ENCODE data around the gene PDE4D. TPM values are rescaled to one million over a fixed set of nuclear protein-coding genes. Genes with fewer than 3 reads are reported as not detected.
"Not testable (repeated sequence)": the region's sequence is repeated elsewhere in the genome, so short reads cannot be mapped to it uniquely, and the experiment has no call there.

PDE4D gene
- total RNA-seq, 1 experiment from 2014 or later = 2.1 TPM

DNA sequence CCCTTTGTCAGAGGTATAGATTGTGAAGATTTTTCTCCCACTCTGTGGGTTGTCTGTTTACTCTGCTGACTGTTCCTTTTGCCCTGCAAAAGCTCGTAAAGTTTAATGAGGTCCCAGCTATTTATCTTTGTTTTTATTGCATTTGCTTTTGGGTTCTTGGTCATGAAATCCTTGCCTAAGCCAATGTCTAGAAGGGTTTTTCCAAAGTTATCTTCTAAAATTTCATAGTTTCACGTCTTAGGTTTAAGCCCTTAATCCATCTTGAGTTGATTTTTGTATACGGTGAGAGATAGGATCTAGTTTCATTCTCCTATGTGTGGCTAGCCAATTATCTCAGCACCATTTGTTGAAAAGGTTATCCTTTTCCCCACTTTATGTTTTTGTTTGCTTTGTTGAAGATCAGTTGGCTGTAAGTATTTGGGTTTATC lies 590.2 kb downstream of the PDE4D start:
- H4K91ac ChIP-seq (ENCODE audit: insufficient read length, low read depth, low read length); H2BK15ac ChIP-seq (ENCODE audit: low read depth, low read length); H3K27ac Mint-ChIP-seq; H2BK120ac ChIP-seq (ENCODE audit: low read depth, low read length, poor library complexity, severe bottlenecking); H4K20me1 ChIP-seq (ENCODE audit: control insufficient read depth, insufficient read depth, insufficient read length); H3K79me1 ChIP-seq (ENCODE audit: insufficient read depth, low read depth, low read length, poor library complexity, severe bottlenecking); H3K27me3 Mint-ChIP-seq (ENCODE audit: low read depth); H3K27me3 ChIP-seq (ENCODE audit: insufficient read depth, low read length); H3K4me1 ChIP-seq (ENCODE audit: insufficient read depth, low read length); H3K27ac ChIP-seq (ENCODE audit: insufficient read length, low read depth, low read length); H3K4me2 ChIP-seq (ENCODE audit: insufficient read depth, insufficient read length, low read length); H3K4me3 Mint-ChIP-seq; H3K23me2 ChIP-seq (ENCODE audit: insufficient read length, low read depth, low read length, poor library complexity, severe bottlenecking); H3K9ac ChIP-seq (ENCODE audit: extremely low read depth, insufficient read length, low read length); H2BK12ac ChIP-seq (ENCODE audit: insufficient read length, low read depth, low read length); H3K9me3 Mint-ChIP-seq; H2AFZ ChIP-seq (ENCODE audit: low read length); H3K36me3 Mint-ChIP-seq (ENCODE audit: insufficient read depth in 1 of 3, low read depth in 3 of 3); H3K4me1 Mint-ChIP-seq; H2BK20ac ChIP-seq (ENCODE audit: low read depth, low read length, poor library complexity, severe bottlenecking); H2BK5ac ChIP-seq (ENCODE audit: insufficient read length, low read length); H3T11ph ChIP-seq (ENCODE audit: low read length); H3K18ac ChIP-seq (ENCODE audit: insufficient read length, low read depth, low read length); DNase-seq; H3K23ac ChIP-seq (ENCODE audit: insufficient read length, low read depth, low read length); H3K14ac ChIP-seq (ENCODE audit: insufficient read depth, low read length); H3K4ac ChIP-seq (ENCODE audit: low read depth, low read length); H4K5ac ChIP-seq (ENCODE audit: insufficient read length, low read depth, low read length); H2AK5ac ChIP-seq (ENCODE audit: insufficient read length, low read length); H3K56ac ChIP-seq (ENCODE audit: insufficient read length, low read depth, low read length); H4K8ac ChIP-seq (replicated peaks; ENCODE audit: insufficient read length, low read depth, low read length); H3K79me2 ChIP-seq (ENCODE audit: insufficient read depth, low read length); H3K9me3 ChIP-seq (ENCODE audit: control insufficient read depth, low read depth, low read length): not testable (repeated sequence)
- no CpG with 5 or more reads among the region's 3 CpGs for WGBS (ENCODE audit: extremely low coverage, insufficient read length, low lambda C conversion rate)

DNA sequence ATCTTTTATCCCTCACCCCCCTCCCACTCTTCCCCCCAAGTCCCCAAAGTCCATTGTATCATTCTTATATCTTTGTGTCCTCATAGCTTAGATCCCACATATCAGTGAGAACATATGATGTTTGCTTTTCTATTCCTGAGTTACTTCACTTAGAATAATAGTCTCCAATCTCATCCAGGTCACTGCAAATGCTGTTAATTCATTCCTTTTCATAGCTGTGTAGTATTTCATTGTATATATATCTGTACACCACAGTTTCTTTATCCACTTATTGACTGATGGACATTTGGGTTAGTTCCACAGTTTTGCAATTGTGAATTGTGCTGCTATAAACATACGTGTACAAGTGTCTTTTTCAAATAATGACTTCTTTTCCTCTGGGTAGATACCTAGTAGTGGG lies 591.0 kb downstream of the PDE4D start:
- not testable (repeated sequence) for H3T11ph ChIP-seq (ENCODE audit: low read length); H2BK120ac ChIP-seq (ENCODE audit: low read depth, low read length, poor library complexity, severe bottlenecking); H3K27me3 ChIP-seq (ENCODE audit: insufficient read depth, low read length); H2AFZ ChIP-seq (ENCODE audit: low read length); H3K18ac ChIP-seq (ENCODE audit: insufficient read length, low read depth, low read length); H2BK5ac ChIP-seq (ENCODE audit: insufficient read length, low read length); H3K14ac ChIP-seq (ENCODE audit: insufficient read depth, low read length); H2BK12ac ChIP-seq (ENCODE audit: insufficient read length, low read depth, low read length); DNase-seq; H2BK15ac ChIP-seq (ENCODE audit: low read depth, low read length); H3K4me1 Mint-ChIP-seq; H3K9me3 ChIP-seq (ENCODE audit: control insufficient read depth, low read depth, low read length); H3K27ac Mint-ChIP-seq; H3K27ac ChIP-seq (ENCODE audit: insufficient read length, low read depth, low read length); H3K23ac ChIP-seq (ENCODE audit: insufficient read length, low read depth, low read length); H4K91ac ChIP-seq (ENCODE audit: insufficient read length, low read depth, low read length); H3K4ac ChIP-seq (ENCODE audit: low read depth, low read length); H4K5ac ChIP-seq (ENCODE audit: insufficient read length, low read depth, low read length); H3K27me3 Mint-ChIP-seq (ENCODE audit: low read depth); H3K56ac ChIP-seq (ENCODE audit: insufficient read length, low read depth, low read length); H3K36me3 Mint-ChIP-seq (ENCODE audit: insufficient read depth in 1 of 3, low read depth in 3 of 3); H3K4me2 ChIP-seq (ENCODE audit: insufficient read depth, insufficient read length, low read length); H4K20me1 ChIP-seq (ENCODE audit: control insufficient read depth, insufficient read depth, insufficient read length); H3K9me3 Mint-ChIP-seq; H2AK5ac ChIP-seq (ENCODE audit: insufficient read length, low read length); H4K8ac ChIP-seq (replicated peaks; ENCODE audit: insufficient read length, low read depth, low read length); H3K23me2 ChIP-seq (ENCODE audit: insufficient read length, low read depth, low read length, poor library complexity, severe bottlenecking); H3K79me1 ChIP-seq (ENCODE audit: insufficient read depth, low read depth, low read length, poor library complexity, severe bottlenecking); H3K79me2 ChIP-seq (ENCODE audit: insufficient read depth, low read length); H2BK20ac ChIP-seq (ENCODE audit: low read depth, low read length, poor library complexity, severe bottlenecking); H3K9ac ChIP-seq (ENCODE audit: extremely low read depth, insufficient read length, low read length); H3K4me1 ChIP-seq (ENCODE audit: insufficient read depth, low read length); H3K4me3 Mint-ChIP-seq
- no CpG with 5 or more reads among the region's 1 CpG for WGBS (ENCODE audit: extremely low coverage, insufficient read length, low lambda C conversion rate)
